ENCODE data around the gene TNS3. TPM values are rescaled to one million over a fixed set of nuclear protein-coding genes. Genes with fewer than 3 reads are reported as not detected.

Gene TNS3
- total RNA-seq, 1 donor from 2014 or later: 452 TPM

DNA sequence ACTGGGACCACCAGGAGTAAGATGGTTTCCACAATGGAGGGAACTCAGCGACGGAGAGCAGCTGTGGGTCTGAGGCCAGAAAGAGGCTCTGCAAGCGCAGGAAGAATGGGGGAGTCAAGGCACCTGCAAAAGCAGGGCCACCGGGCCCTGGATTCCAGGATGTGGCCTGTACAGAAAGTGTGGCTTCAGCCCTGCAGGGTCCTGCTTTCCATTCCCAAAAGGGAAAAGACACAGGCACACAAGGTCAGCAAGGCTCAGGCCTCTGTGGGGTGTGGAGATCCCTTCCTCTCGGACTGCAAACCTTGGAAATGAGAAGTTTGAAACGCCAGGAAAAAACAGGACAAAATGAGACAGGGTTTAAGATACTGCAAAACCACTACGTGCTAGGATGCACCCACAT lies 232.5 kb downstream of the TNS3 start:
- Mint-ChIP-seq H3K27me3 (ENCODE audit: low read depth) (no peaks in the 10 kb centered on the region), H3K4me1 (peaks cover 23% of the 10 kb centered on the region), H3K9me3 (no peaks in the 10 kb centered on the region), H3K4me3 (no peak overlapping the region), H3K27ac (peak overlapping the region; percentile 65), H3K36me3 (peaks cover 20% of the 10 kb centered on the region)
- no peak for DNase-seq (ENCODE audit: low spot score in 2 of 2, unreplicated experiment in 2 of 2)
- TF ChIP-seq, protein P1, sequence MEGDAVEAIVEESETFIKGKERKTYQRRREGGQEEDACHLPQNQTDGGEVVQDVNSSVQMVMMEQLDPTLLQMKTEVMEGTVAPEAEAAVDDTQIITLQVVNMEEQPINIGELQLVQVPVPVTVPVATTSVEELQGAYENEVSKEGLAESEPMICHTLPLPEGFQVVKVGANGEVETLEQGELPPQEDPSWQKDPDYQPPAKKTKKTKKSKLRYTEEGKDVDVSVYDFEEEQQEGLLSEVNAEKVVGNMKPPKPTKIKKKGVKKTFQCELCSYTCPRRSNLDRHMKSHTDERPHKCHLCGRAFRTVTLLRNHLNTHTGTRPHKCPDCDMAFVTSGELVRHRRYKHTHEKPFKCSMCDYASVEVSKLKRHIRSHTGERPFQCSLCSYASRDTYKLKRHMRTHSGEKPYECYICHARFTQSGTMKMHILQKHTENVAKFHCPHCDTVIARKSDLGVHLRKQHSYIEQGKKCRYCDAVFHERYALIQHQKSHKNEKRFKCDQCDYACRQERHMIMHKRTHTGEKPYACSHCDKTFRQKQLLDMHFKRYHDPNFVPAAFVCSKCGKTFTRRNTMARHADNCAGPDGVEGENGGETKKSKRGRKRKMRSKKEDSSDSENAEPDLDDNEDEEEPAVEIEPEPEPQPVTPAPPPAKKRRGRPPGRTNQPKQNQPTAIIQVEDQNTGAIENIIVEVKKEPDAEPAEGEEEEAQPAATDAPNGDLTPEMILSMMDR (IDR thresholded peaks at IDR 0.05; ENCODE audit: unreplicated experiment): no peak

DNA sequence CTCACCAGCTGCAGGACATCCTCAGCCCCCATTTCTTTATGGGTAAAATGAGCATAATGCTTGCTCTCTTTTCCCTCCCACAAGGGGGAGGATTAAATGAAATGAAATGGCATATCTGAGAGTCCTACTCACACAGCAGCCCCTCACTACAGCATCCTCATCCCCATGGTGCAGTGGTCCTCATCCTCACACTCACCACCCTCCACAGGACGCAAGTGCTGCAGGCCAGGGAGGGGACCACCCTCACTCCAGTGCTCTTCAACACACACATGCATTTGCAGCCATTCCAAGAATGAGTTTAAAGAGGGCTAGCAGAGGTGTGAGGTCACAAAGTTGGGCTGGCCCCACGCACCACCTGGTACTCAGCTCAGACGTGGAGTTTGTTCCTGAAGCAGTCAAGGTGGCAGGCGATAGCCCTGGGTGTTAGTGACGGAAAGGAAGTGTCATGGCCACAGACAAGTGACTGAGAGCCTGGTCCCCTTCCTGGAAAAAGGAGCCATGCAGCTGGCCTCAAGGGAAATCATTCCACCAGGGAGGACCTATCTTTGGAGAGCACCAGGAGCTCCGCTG lies 234.0 kb downstream of the TNS3 start:
- Mint-ChIP-seq H3K27me3 (ENCODE audit: low read depth) (no peaks in the 10 kb centered on the region), H3K27ac (no peak overlapping the region)
- TF ChIP-seq, protein P1 (IDR thresholded peaks at IDR 0.05; ENCODE audit: unreplicated experiment): no peak

DNA sequence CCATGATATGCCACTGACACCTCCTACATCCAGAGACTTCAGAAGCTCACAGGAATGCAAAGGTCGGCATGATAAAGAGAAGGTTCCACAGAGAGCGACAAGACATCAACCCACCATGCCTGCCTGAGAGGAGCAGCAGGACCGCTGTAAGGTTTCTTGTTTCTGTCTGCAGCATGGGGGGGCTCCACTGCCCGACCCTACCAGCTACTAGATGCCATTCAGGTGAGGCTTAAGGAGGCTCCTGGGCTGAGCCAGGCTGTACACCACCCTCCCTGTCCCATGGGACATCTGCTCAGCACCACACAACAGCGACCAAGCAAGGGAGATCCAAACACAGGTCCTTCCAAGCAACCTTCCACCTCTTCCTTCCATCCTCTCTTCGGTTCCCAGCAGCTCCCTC lies 234.6 kb downstream of the TNS3 start:
- no peak for DNase-seq (ENCODE audit: low spot score in 2 of 2, unreplicated experiment in 2 of 2)
- TF ChIP-seq, protein P1 (IDR thresholded peaks at IDR 0.05; ENCODE audit: unreplicated experiment): no peak
- Mint-ChIP-seq H3K9me3 (no peaks in the 10 kb centered on the region), H3K36me3 (peaks cover 32% of the 10 kb centered on the region), H3K4me3 (no peak overlapping the region), H3K4me1 (peaks cover 13% of the 10 kb centered on the region), H3K27ac (no peak overlapping the region), H3K27me3 (ENCODE audit: low read depth) (no peaks in the 10 kb centered on the region)

More for the DNA sequence above, 234.0 kb downstream of the TNS3 start:
- Mint-ChIP-seq H3K4me1 (peaks cover 13% of the 10 kb centered on the region), H3K9me3 (no peaks in the 10 kb centered on the region), H3K36me3 (peaks cover 29% of the 10 kb centered on the region), H3K4me3 (no peak overlapping the region)
- no peak for DNase-seq (ENCODE audit: low spot score in 2 of 2, unreplicated experiment in 2 of 2)

DNA sequence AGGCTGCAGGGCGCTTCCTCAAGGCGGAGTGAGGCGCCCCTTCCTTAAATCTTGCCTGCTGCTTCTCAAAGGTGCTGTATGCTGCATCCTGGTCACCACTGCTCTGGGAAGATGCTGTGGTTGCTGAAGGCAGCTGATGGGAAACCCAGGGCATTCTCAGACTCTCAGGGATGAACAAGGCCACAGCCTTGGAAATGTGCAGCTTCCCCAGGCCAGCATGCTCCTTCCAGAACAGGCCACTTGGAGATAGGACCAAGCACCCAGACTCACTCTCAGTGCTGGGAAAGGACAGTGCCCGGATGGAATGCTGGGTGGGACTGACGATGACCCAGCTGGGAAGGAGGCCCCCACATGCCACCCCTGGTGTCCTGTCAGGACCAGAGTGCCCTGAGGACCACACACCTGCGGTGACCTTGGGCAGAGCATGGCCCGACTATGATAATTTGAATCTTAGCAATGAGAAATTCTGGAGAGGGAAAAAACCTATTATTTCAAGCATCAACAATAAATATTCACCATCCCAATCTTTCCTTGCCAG lies 235.5 kb downstream of the TNS3 start:
- peaks cover 13% of the 10 kb centered on the region for H3K4me1 Mint-ChIP-seq
- H3K4me3 Mint-ChIP-seq: no peak overlapping the region
- DNase-seq (ENCODE audit: low spot score in 2 of 2, unreplicated experiment in 2 of 2): no peak
- no peaks in the 10 kb centered on the region for H3K9me3 Mint-ChIP-seq
- H3K27ac Mint-ChIP-seq: peak overlapping the region; percentile 53
- TF ChIP-seq, protein P1 (IDR thresholded peaks at IDR 0.05; ENCODE audit: unreplicated experiment): no peak
- H3K36me3 Mint-ChIP-seq: peaks cover 38% of the 10 kb centered on the region
- H3K27me3 Mint-ChIP-seq (ENCODE audit: low read depth): no peaks in the 10 kb centered on the region

DNA sequence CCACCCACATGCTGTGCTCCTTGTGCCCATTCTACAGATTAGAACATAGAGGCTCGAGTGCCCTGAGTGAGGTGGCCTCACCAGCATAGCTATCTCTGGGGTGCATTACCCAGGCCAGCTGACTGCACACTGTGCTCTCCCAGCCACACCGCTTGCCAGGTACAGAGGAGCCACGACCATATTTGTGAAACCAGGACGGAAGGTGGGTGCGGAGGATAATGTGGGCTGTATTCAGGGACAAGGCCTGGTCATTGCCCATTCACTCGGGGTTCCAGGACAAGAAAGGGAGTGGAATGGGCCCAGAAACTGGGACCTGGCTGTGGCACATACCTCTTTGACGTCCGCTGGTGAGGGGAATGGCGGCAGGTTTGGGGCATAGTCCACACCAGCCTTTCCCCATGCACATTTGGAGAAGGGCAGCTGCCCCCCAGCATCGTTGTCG lies 236.0 kb downstream of the TNS3 start:
- no peak overlapping the region for H3K4me3 Mint-ChIP-seq
- no peaks in the 10 kb centered on the region for H3K9me3 Mint-ChIP-seq
- peaks cover 44% of the 10 kb centered on the region for H3K36me3 Mint-ChIP-seq
- DNase-seq (ENCODE audit: low spot score in 2 of 2, unreplicated experiment in 2 of 2): no peak
- no peak overlapping the region for H3K27ac Mint-ChIP-seq
- peaks cover 13% of the 10 kb centered on the region for H3K4me1 Mint-ChIP-seq
- TF ChIP-seq, protein P1 (IDR thresholded peaks at IDR 0.05; ENCODE audit: unreplicated experiment): no peak
- no peaks in the 10 kb centered on the region for H3K27me3 Mint-ChIP-seq (ENCODE audit: low read depth)

Data from mesothelial cell of epicardium (in vitro differentiated cells).